HAP-1 (cell line): ENCODE measurements around the gene BBS1.

Experiments used
- DNase-seq, 2 experiments: peaks; one replicate each; pipeline ENCODE4 v3.0.0-alpha.2; 2016 to 2020; ENCODE audit warnings: low spot score in 2 of 2
- H3K27me3 ChIP-seq: fragments of 250-450 bp; sonication (Bioruptor Pico); 2 replicates; pipeline ENCODE4 v1.5.1; 2020; ENCODE audit warnings: low read depth, mild to moderate bottlenecking, moderate library complexity
- H3K36me3 ChIP-seq: fragments of 250-450 bp; sonication (Bioruptor Pico); replicated peaks from 2 replicates; pipeline ENCODE4 v1.5.1; 2020; ENCODE audit warnings: mild to moderate bottlenecking
- H3K4me1 ChIP-seq: fragments of 250-450 bp; sonication (Bioruptor Pico); 2 replicates; pipeline ENCODE4 v1.5.1; 2020; ENCODE audit warnings: mild to moderate bottlenecking
- H3K4me3 ChIP-seq: fragments of 250-450 bp; sonication (Bioruptor Pico); 2 replicates; pipeline ENCODE4 v1.5.1; 2020; ENCODE audit warnings: mild to moderate bottlenecking, moderate library complexity
- H3K9me3 ChIP-seq: fragments of 250-450 bp; sonication (Bioruptor Pico); 2 replicates; pipeline ENCODE4 v1.5.1; 2020; ENCODE audit warnings: mild to moderate bottlenecking, moderate library complexity
- in situ Hi-C: fragments of 300-500 bp; cut with MboI; formaldehyde crosslinking; loops from 3 replicates; pipeline ENCODE4 v1.14.3; 2020; ENCODE audit warnings: low sequenced_read_pairs, inconsistent platforms, mixed read lengths

BBS1 gene

GRCh38 chr11:66472054-66472453 lies 38.4 kb upstream of the BBS1 start:
- Histone ChIP-seq H3K9me3 (no peaks in the 10 kb centered on the region), H3K4me3 (no peak overlapping the region), H3K36me3 (peaks cover 22% of the 10 kb centered on the region), H3K27me3 (no peaks in the 10 kb centered on the region), H3K4me1 (peaks cover 5% of the 10 kb centered on the region; the same call in 1 of the 2 replicates)
- in situ Hi-C loops = no loop called here
- no peak for DNase-seq

- no peak for DNase-seq
These were observed 37.3 kb upstream of the BBS1 start for GRCh38 chr11:66473167-66473566.

GRCh38 chr11:66473608-66474515 lies 36.6 kb upstream of the BBS1 start:
- H3K9me3 ChIP-seq = no peaks in the 10 kb centered on the region
- H3K4me3 ChIP-seq = no peak overlapping the region
- H3K4me1 ChIP-seq = 0 out of 2 replicates have a peak, but pooled peaks cover 3% of the 10 kb centered on the region
- in situ Hi-C loops = no loop called here
- DNase-seq = no peak
- peaks cover 21% of the 10 kb centered on the region for H3K36me3 ChIP-seq
- no peaks in the 10 kb centered on the region for H3K27me3 ChIP-seq

More at GRCh38 chr11:66473167-66473566, 37.3 kb upstream of the BBS1 start:
- Histone ChIP-seq H3K36me3 (peaks cover 22% of the 10 kb centered on the region), H3K4me3 (no peak overlapping the region), H3K9me3 (no peaks in the 10 kb centered on the region), H3K4me1 (no peaks in the 10 kb centered on the region), H3K27me3 (no peaks in the 10 kb centered on the region)
- in situ Hi-C loops = no loop called here

GRCh38 chr11:66475349-66476172 lies 34.9 kb upstream of the BBS1 start:
- in situ Hi-C loops = no loop called here

DNA sequence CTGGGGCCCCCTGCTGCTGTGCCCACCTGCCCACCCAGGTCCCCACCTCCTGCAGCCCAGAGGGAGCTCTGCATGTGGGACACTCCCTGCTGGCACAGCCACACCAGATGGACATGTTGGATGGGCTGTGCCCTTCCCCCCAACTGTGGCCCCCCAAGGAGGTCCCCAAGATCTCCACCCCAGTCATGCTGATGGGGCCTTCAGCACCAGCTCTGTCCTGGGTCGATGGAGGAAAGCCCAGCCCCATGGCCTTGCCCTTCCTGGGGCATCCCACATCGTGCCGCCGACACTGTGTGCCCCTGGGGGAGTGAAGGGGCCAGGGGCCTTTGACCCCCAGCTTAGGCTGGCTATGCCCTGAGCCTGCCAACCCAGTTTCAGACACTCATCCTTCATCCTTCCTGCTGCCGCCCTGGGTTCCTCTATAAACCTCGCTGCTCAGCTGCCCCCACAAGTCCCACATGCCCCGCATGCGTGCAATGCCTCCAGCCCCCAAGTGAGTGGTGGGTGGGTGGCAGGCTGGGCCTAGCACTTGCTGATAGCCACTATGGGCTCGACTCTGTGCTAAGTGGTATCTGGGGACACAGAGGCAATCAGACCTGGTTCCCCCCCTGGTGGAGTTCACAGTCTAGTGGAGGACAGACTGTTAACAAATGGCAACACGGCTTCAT lies 34.1 kb upstream of the BBS1 start:
- no peak for DNase-seq
- no peak overlapping the region for H3K4me3 ChIP-seq
- H3K27me3 ChIP-seq = no peaks in the 10 kb centered on the region
- peaks cover 21% of the 10 kb centered on the region for H3K36me3 ChIP-seq
- H3K4me1 ChIP-seq = 0 out of 2 replicates have a peak, but pooled peaks cover 7% of the 10 kb centered on the region
- H3K9me3 ChIP-seq = no peaks in the 10 kb centered on the region
- in situ Hi-C loops = no loop called here

More at GRCh38 chr11:66475349-66476172, 34.9 kb upstream of the BBS1 start:
- no peak for DNase-seq
- Histone ChIP-seq H3K36me3 (peaks cover 21% of the 10 kb centered on the region), H3K4me3 (no peak overlapping the region), H3K9me3 (no peaks in the 10 kb centered on the region), H3K27me3 (no peaks in the 10 kb centered on the region), H3K4me1 (0 out of 2 replicates have a peak, but pooled peaks cover 7% of the 10 kb centered on the region)

DNA sequence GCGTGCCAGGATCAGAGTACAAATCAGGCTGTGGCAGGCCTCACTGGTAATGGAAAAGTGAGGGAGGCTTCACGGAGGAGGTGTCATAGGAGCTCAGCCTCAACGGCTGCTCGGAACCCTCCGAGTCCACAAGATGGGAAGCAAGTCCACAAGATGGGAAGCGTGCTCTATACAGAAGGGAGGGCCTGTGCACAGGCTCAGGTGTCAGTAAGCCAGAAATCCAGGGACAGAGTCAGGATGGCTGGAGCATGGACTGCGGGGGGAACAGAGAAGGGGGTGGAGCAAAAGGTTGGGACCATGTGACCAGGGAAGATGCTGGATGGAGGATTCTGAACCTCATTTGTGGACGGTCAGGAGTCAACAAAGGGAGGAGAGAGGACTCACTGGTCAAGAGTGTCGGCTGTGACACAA lies 33.6 kb upstream of the BBS1 start:
- Histone ChIP-seq H3K9me3 (no peaks in the 10 kb centered on the region), H3K4me3 (no peak overlapping the region), H3K27me3 (no peaks in the 10 kb centered on the region), H3K36me3 (peaks cover 21% of the 10 kb centered on the region), H3K4me1 (0 out of 2 replicates have a peak, but pooled peaks cover 7% of the 10 kb centered on the region)
- DNase-seq = peak in 1 of 2 experiments; percentile 42
- in situ Hi-C loops = no loop called here

GRCh38 chr11:66477263-66478201 lies 32.9 kb upstream of the BBS1 start:
- Histone ChIP-seq H3K36me3 (peaks cover 21% of the 10 kb centered on the region), H3K27me3 (no peaks in the 10 kb centered on the region), H3K9me3 (no peaks in the 10 kb centered on the region), H3K4me3 (no peak overlapping the region), H3K4me1 (0 out of 2 replicates have a peak, but pooled peaks cover 7% of the 10 kb centered on the region)
- in situ Hi-C loops = no loop called here
- DNase-seq = no peak

- in situ Hi-C loops = no loop called here
- Histone ChIP-seq H3K4me3 (peak overlapping the region; percentile 70), H3K27me3 (no peaks in the 10 kb centered on the region), H3K36me3 (peaks cover 15% of the 10 kb centered on the region), H3K4me1 (0 out of 2 replicates have a peak, but pooled peaks cover 7% of the 10 kb centered on the region), H3K9me3 (no peaks in the 10 kb centered on the region)
- peak in 1 of 2 experiments; percentile 40 for DNase-seq
These were observed 31.6 kb upstream of the BBS1 start for GRCh38 chr11:66478729-66479393.

- Histone ChIP-seq H3K4me1 (0 out of 2 replicates have a peak, but pooled peaks cover 7% of the 10 kb centered on the region), H3K4me3 (peak overlapping the region; percentile 70), H3K27me3 (no peaks in the 10 kb centered on the region), H3K9me3 (no peaks in the 10 kb centered on the region), H3K36me3 (peaks cover 10% of the 10 kb centered on the region; the same call in 1 of the 2 replicates)
- DNase-seq = peak; percentile 45 to 74
- in situ Hi-C loops = no loop called here
These were observed 30.9 kb upstream of the BBS1 start for GRCh38 chr11:66479394-66480116.

GRCh38 chr11:66480117-66480938 lies 30.1 kb upstream of the BBS1 start, which contains the start of gene DPP3:
TSS of gene DPP3 (plus strand) at chr11:66480434. CDS start at chr11:66482201, 1,767 bp downstream.
- 0 out of 2 replicates have a peak, but pooled peaks cover 7% of the 10 kb centered on the region for H3K4me1 ChIP-seq
- H3K4me3 ChIP-seq = peak within 1 kb of the TSS; percentile 70
- in situ Hi-C loops = no loop called here
- peaks cover 10% of the 10 kb centered on the region; the same call in 1 of the 2 replicates for H3K36me3 ChIP-seq
- peak; percentile 94 to 98 for DNase-seq
- H3K27me3 ChIP-seq = no peaks in the 10 kb centered on the region
- no peaks in the 10 kb centered on the region for H3K9me3 ChIP-seq
